Left lung (tissue), 10 donors: Measurements from ENCODE around the gene CWC25. TPM values are rescaled to one million over a fixed set of nuclear protein-coding genes. Genes with fewer than 3 reads are reported as not detected.

ENCODE experiments used
- ATAC-seq: fragments of 200-7000 bp; cut with Tn5 transposase; one replicate; pipeline ENCODE4 v1.9.1; 2020; ENCODE audit warnings: moderate library complexity
- DNase-seq, 4 donors: peaks; one replicate each; pipeline ENCODE4 v3.0.0-alpha.2; 2013 to 2020
- H3K27ac ChIP-seq, 2 donors: fragments of 200-600 bp; sonication (generic) in 1 of 2; one replicate each; pipeline versions ENCODE4 v1.5.0 to v1.8.0; 2020 to 2021
- H3K27me3 ChIP-seq, 2 donors: fragments of 200-600 bp; sonication (generic) in 1 of 2; one replicate each; pipeline versions ENCODE4 v1.5.0 to v1.8.0; 2020 to 2021
- H3K36me3 ChIP-seq, 2 donors: fragments of 200-600 bp; sonication (generic) in 1 of 2; one replicate each; pipeline versions ENCODE4 v1.5.0 to v1.8.0; 2020 to 2021
- H3K4me1 ChIP-seq, 2 donors: fragments of 200-600 bp; one replicate each; pipeline ENCODE4 v1.8.0; 2021
- H3K4me3 ChIP-seq, 2 donors: fragments of 200-600 bp; sonication (generic) in 1 of 2; one replicate each; pipeline versions ENCODE4 v1.5.0 to v1.8.0; 2020 to 2021; ENCODE audit warnings: mild to moderate bottlenecking in 1 of 2
- H3K9me3 ChIP-seq, 2 donors: fragments of 200-600 bp; sonication (generic) in 1 of 2; one replicate each; pipeline versions ENCODE4 v1.5.0 to v1.8.0; 2020 to 2021
- intact Hi-C, 2 donors: fragments of 100-400 bp; cut with DNase I; formaldehyde crosslinking; loops; one replicate each; pipeline versions ENCODE4 v1.11.2 to v1.14.2; 2022
- polyA plus RNA-seq, 6 donors: library from polyadenylated mRNA; unstranded; fragments of 120-200 nt; gene quantifications; one replicate each; pipeline ENCODE4 v1.2.1, GENCODE V29; 2013; ENCODE audit not compliant: insufficient read length in 6 of 6
- total RNA-seq, 2 donors: library from RNA; stranded (reverse); fragmentation: NEBNext Ultra II Directional; extraction: Animal tissue kit (Norgen Biotek cat#: 25700); gene quantifications; one replicate each; pipeline ENCODE4 v1.2.1, GENCODE V29; 2021
- TF ChIP-seq, protein P1 (sequence below), 2 donors: fragments of 200-600 bp; sonication (generic) in 1 of 2; IDR thresholded peaks; one replicate each; pipeline versions ENCODE4 v1.5.0 to v1.8.0; 2021; ENCODE audit warnings: antibody characterized with exemption in 2 of 2
- donor health status: DM: no; HTN: yes; CAD: no.
- donor health status: DM: no; HTN: no; CAD: no.

Gene CWC25
- total and polyA plus RNA-seq, 8 donors, result 15.0 to 29.3 (median 25.6) TPM

GRCh38 chr17:38798614-38799500 is 26.3 kb downstream of the CWC25 start:
- no peaks in the 10 kb centered on the region for H3K9me3 ChIP-seq
- peak overlapping the region; percentile 99 for H3K27ac ChIP-seq
- peak; percentile 36 for ATAC-seq
- H3K36me3 ChIP-seq, result peaks cover 0 to 41% of the 10 kb centered on the region in 2 donors
- peak; percentile 40 to 84 (median 52) for DNase-seq
- peaks cover 18 to 42% of the 10 kb centered on the region in 2 donors for H3K4me1 ChIP-seq
- intact Hi-C loops, result no loop called here
- TF ChIP-seq, protein P1, sequence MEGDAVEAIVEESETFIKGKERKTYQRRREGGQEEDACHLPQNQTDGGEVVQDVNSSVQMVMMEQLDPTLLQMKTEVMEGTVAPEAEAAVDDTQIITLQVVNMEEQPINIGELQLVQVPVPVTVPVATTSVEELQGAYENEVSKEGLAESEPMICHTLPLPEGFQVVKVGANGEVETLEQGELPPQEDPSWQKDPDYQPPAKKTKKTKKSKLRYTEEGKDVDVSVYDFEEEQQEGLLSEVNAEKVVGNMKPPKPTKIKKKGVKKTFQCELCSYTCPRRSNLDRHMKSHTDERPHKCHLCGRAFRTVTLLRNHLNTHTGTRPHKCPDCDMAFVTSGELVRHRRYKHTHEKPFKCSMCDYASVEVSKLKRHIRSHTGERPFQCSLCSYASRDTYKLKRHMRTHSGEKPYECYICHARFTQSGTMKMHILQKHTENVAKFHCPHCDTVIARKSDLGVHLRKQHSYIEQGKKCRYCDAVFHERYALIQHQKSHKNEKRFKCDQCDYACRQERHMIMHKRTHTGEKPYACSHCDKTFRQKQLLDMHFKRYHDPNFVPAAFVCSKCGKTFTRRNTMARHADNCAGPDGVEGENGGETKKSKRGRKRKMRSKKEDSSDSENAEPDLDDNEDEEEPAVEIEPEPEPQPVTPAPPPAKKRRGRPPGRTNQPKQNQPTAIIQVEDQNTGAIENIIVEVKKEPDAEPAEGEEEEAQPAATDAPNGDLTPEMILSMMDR (IDR thresholded peaks at IDR 0.05), result no peak
- peak overlapping the region; percentile 88 to 90 for H3K4me3 ChIP-seq
- H3K27me3 ChIP-seq, result no peaks in the 10 kb centered on the region

- ATAC-seq (no peak), DNase-seq (no peak)
- Histone ChIP-seq H3K27ac (peak overlapping the region; percentile 99), H3K9me3 (no peaks in the 10 kb centered on the region), H3K27me3 (no peaks in the 10 kb centered on the region), H3K4me3 (peak overlapping the region; percentile 88 to 90), H3K36me3 (peaks cover 0 to 33% of the 10 kb centered on the region in 2 donors), H3K4me1 (peaks cover 18 to 42% of the 10 kb centered on the region in 2 donors)
- intact Hi-C loops, result no loop called here
- TF ChIP-seq, protein P1 (IDR thresholded peaks at IDR 0.05), result no peak
Observed at GRCh38 chr17:38797828-38798227, 27.3 kb downstream of the CWC25 start.

- TF ChIP-seq, protein P1 (IDR thresholded peaks at IDR 0.05), result no peak
- no peaks in the 10 kb centered on the region for H3K27me3 ChIP-seq
- H3K4me3 ChIP-seq, result peak overlapping the region in 1 of 2 donors; percentile 90
- peak overlapping the region in 1 of 2 donors; percentile 21 for H3K27ac ChIP-seq
- peaks cover 0 to 33% of the 10 kb centered on the region in 2 donors for H3K36me3 ChIP-seq
- intact Hi-C loops, result no loop called here
- DNase-seq, result no peak
- no peak for ATAC-seq
- H3K4me1 ChIP-seq, result peaks cover 18 to 42% of the 10 kb centered on the region in 2 donors
- H3K9me3 ChIP-seq, result no peaks in the 10 kb centered on the region
Observed at GRCh38 chr17:38797158-38797490, 28.0 kb downstream of the CWC25 start.

GRCh38 chr17:38796451-38797157 is 28.5 kb downstream of the CWC25 start:
- Histone ChIP-seq H3K27me3 (no peaks in the 10 kb centered on the region), H3K36me3 (peaks cover 0 to 30% of the 10 kb centered on the region in 2 donors), H3K4me3 (no peak overlapping the region), H3K4me1 (peaks cover 18 to 42% of the 10 kb centered on the region in 2 donors), H3K9me3 (no peaks in the 10 kb centered on the region), H3K27ac (no peak overlapping the region)
- DNase-seq, result no peak
- intact Hi-C loops, result no loop called here
- ATAC-seq, result no peak
- TF ChIP-seq, protein P1 (IDR thresholded peaks at IDR 0.05), result no peak

GRCh38 chr17:38794221-38794620 is 30.9 kb downstream of the CWC25 start:
- ATAC-seq, result no peak
- Histone ChIP-seq H3K4me3 (no peak overlapping the region), H3K9me3 (no peaks in the 10 kb centered on the region), H3K27me3 (no peaks in the 10 kb centered on the region), H3K4me1 (peaks cover 12 to 43% of the 10 kb centered on the region in 2 donors), H3K27ac (no peak overlapping the region), H3K36me3 (peaks cover 0 to 22% of the 10 kb centered on the region in 2 donors)
- DNase-seq, result no peak
- intact Hi-C loops, result no loop called here
- TF ChIP-seq, protein P1 (IDR thresholded peaks at IDR 0.05), result no peak
